H1 (cell line): ENCODE measurements around the gene RAP1GAP. TPM values are rescaled to one million over a fixed set of nuclear protein-coding genes. Genes with fewer than 3 reads are reported as not detected.
A peak's percentile ranks its signal among the peaks of the same experiment; 100 is the strongest.

Source experiments
- CTCF ChIA-PET: fragments of 300-600 bp; sonication (Branson Sonifier 250); formaldehyde crosslinking; loops from one replicate; lab custom pipeline; 2021; ENCODE audit not compliant: partially characterized antibody; lab: Charles Lee
- POLR2A ChIA-PET: fragments of 300-600 bp; sonication (Branson Sonifier 250); formaldehyde crosslinking; loops from one replicate; lab custom pipeline; 2021; ENCODE audit warnings: inconsistent platforms; ENCODE audit not compliant: partially characterized antibody; lab: Charles Lee
- DNase-seq, 2 experiments: peaks; one replicate each; pipeline versions ENCODE4 v3.0.0 to v3.0.0-alpha.2; 2010 to 2022; ENCODE audit warnings: low spot score in 2 of 2, low read depth in 1 of 2, mixed read lengths in 1 of 2
- FAIRE-seq: peaks from 2 replicates; lab custom pipeline; 2011; peaks lifted over from hg19 to GRCh38; lab: Jason Lieb, UNC
- H2AFZ ChIP-seq: 2 replicates; pipeline ENCODE4 v1.8.1; 2012; ENCODE audit warnings: low read length, inconsistent platforms
- H2AK5ac ChIP-seq: 2 replicates; pipeline ENCODE4 v1.6.1; 2013; ENCODE audit warnings: low read depth, low read length
- H2BK120ac ChIP-seq: replicated peaks from 2 replicates; pipeline ENCODE3; 2013; ENCODE audit warnings: low read depth, low read length, inconsistent platforms
- H2BK12ac ChIP-seq: 2 replicates; pipeline ENCODE4 v1.6.1; 2013; ENCODE audit warnings: low read depth, low read length
- H2BK15ac ChIP-seq: 2 replicates; pipeline ENCODE4 v1.6.1; 2013; ENCODE audit warnings: low read length
- H2BK20ac ChIP-seq: 2 replicates; pipeline ENCODE4 v1.6.1; 2013; ENCODE audit warnings: low read length
- H2BK5ac ChIP-seq: 2 replicates; pipeline ENCODE4 v1.6.1; 2013; ENCODE audit warnings: low read depth, low read length
- H3K14ac ChIP-seq: 2 replicates; pipeline ENCODE4 v1.6.1; 2013; ENCODE audit warnings: inconsistent platforms; ENCODE audit not compliant: insufficient read length
- H3K18ac ChIP-seq: 2 replicates; pipeline ENCODE4 v1.6.1; 2013; ENCODE audit warnings: low read length; ENCODE audit errors: extremely low read depth
- H3K23ac ChIP-seq: 2 replicates; pipeline ENCODE4 v1.6.1; 2013; ENCODE audit warnings: inconsistent platforms; ENCODE audit not compliant: insufficient read length
- H3K23me2 ChIP-seq: 2 replicates; pipeline ENCODE4 v1.6.1; 2013; ENCODE audit warnings: low read depth, low read length
- H3K27ac ChIP-seq: 2 replicates; pipeline ENCODE4 v1.6.1; 2011; ENCODE audit warnings: low read depth, low read length, inconsistent platforms
- H3K27me3 ChIP-seq, 4 experiments: replicated peaks in 1 of 4; 1 replicate in 1 of 4; 2 replicates in 3 of 4; pipeline versions ENCODE4 v1.6.1 to v1.8.1; 2011 to 2013; ENCODE audit warnings: low read length in 3 of 4, mild to moderate bottlenecking in 3 of 4, inconsistent platforms in 2 of 4, mixed read lengths in 2 of 4, moderate library complexity in 1 of 4; ENCODE audit not compliant: control insufficient read depth in 3 of 4, insufficient read depth in 3 of 4; ENCODE audit errors: extremely low read depth in 1 of 4
- H3K36me3 ChIP-seq, 4 experiments: 2 replicates each; pipeline versions ENCODE4 v1.6.1 to v1.8.1; 2011 to 2013; ENCODE audit warnings: mild to moderate bottlenecking in 4 of 4, low read length in 3 of 4, moderate library complexity in 2 of 4, control low read depth in 1 of 4, inconsistent platforms in 1 of 4; ENCODE audit not compliant: insufficient read depth in 4 of 4, control insufficient read depth in 2 of 4
- H3K4ac ChIP-seq: replicated peaks from 2 replicates; pipeline ENCODE3; 2013; ENCODE audit warnings: low read length, low read depth, mixed read lengths, inconsistent platforms; ENCODE audit not compliant: insufficient read length
- H3K4me1 ChIP-seq, 4 experiments: replicated peaks in 1 of 4; 1 replicate in 1 of 4; 2 replicates in 3 of 4; pipeline versions ENCODE4 v1.6.1 to v1.8.1; 2011 to 2013; ENCODE audit warnings: low read length in 3 of 4, inconsistent platforms in 2 of 4, mixed read lengths in 1 of 4; ENCODE audit not compliant: insufficient read depth in 4 of 4, control insufficient read depth in 3 of 4
- H3K4me2 ChIP-seq, 2 experiments: 2 replicates each; pipeline versions ENCODE4 v1.6.1 to v1.8.1; 2011 to 2013; ENCODE audit warnings: low read depth in 2 of 2, low read length in 2 of 2, control low read depth in 1 of 2, inconsistent platforms in 1 of 2, mild to moderate bottlenecking in 1 of 2; ENCODE audit not compliant: insufficient read depth in 1 of 2
- H3K4me3 ChIP-seq, 4 experiments: fragments of 200-600, 300-600 bp in 1 of 4; sonication (generic), shearing (Covaris generic), sonication (Bioruptor Twin) in 1 of 4; 2 replicates each; pipeline versions ENCODE4 v1.5.1 to v1.8.1; 2011 to 2016; ENCODE audit warnings: low read length in 4 of 4, low read depth in 3 of 4, control low read depth in 2 of 4, inconsistent platforms in 2 of 4, mild to moderate bottlenecking in 2 of 4, mixed read lengths in 1 of 4, moderate library complexity in 1 of 4; ENCODE audit not compliant: insufficient read depth in 2 of 4; ENCODE audit errors: extremely low read depth in 1 of 4
- H3K56ac ChIP-seq: replicated peaks from 2 replicates; pipeline ENCODE3; 2013; ENCODE audit warnings: low read depth, mild to moderate bottlenecking, mixed read lengths, low read length, inconsistent platforms; ENCODE audit not compliant: insufficient read length
- H3K79me1 ChIP-seq: 2 replicates; pipeline ENCODE4 v1.6.1; 2013; ENCODE audit warnings: low read depth, low read length, control low read depth
- H3K79me2 ChIP-seq, 2 experiments: 2 replicates each; pipeline versions ENCODE4 v1.6.1 to v1.8.1; 2012 to 2013; ENCODE audit warnings: low read length in 2 of 2, mild to moderate bottlenecking in 2 of 2, inconsistent platforms in 1 of 2; ENCODE audit not compliant: insufficient read depth in 2 of 2, control insufficient read depth in 1 of 2
- H3K9ac ChIP-seq, 4 experiments: replicated peaks in 1 of 4; 1 replicate in 1 of 4; 2 replicates in 3 of 4; pipeline versions ENCODE4 v1.6.1 to v1.8.1; 2011 to 2013; ENCODE audit warnings: low read depth in 3 of 4, low read length in 3 of 4, control low read depth in 2 of 4, mild to moderate bottlenecking in 2 of 4, moderate library complexity in 2 of 4, inconsistent platforms in 1 of 4; ENCODE audit errors: extremely low read depth in 1 of 4
- H3K9me3 ChIP-seq, 2 experiments: 2 replicates each; pipeline versions ENCODE4 v1.6.1 to v1.8.1; 2012 to 2013; ENCODE audit warnings: mild to moderate bottlenecking in 2 of 2, moderate library complexity in 2 of 2, control low read depth in 1 of 2, inconsistent platforms in 1 of 2, low read depth in 1 of 2, low read length in 1 of 2, mixed read lengths in 1 of 2; ENCODE audit not compliant: insufficient read depth in 2 of 2
- H4K20me1 ChIP-seq, 2 experiments: replicated peaks in 1 of 2; 2 replicates each; pipeline versions ENCODE3 to v1.8.1; 2011 to 2013; ENCODE audit warnings: inconsistent platforms in 2 of 2, low read length in 2 of 2, mild to moderate bottlenecking in 1 of 2; ENCODE audit not compliant: insufficient read depth in 2 of 2, control insufficient read depth in 1 of 2
- H4K5ac ChIP-seq: 2 replicates; pipeline ENCODE4 v1.6.1; 2013; ENCODE audit warnings: low read length, low read depth, mixed read lengths, inconsistent platforms; ENCODE audit not compliant: insufficient read length
- H4K8ac ChIP-seq: 2 replicates; pipeline ENCODE4 v1.8.0; 2013; ENCODE audit warnings: mild to moderate bottlenecking, moderate library complexity, low read length, inconsistent platforms; ENCODE audit not compliant: insufficient read depth; ENCODE audit errors: extremely low read depth
- H4K91ac ChIP-seq: replicated peaks from 2 replicates; pipeline ENCODE3; 2013; ENCODE audit warnings: low read length, mixed read lengths, inconsistent platforms; ENCODE audit not compliant: insufficient read length
- MAFK ChIP-seq: IDR thresholded peaks from 2 replicates; pipeline ENCODE4 v1.6.1; 2012; ENCODE audit warnings: low read depth, mild to moderate bottlenecking, improper control_type of control experiment, low read length
- WGBS, 2 experiments: shearing (Covaris generic) in 1 of 2; methylation state at CpG; one replicate each; pipeline versions ENCODE4 v1.1.6 to v1.1.7; 2013 to 2015; ENCODE audit warnings: low lambda C conversion rate in 2 of 2, mixed read lengths in 2 of 2, inconsistent platforms in 1 of 2, low coverage in 1 of 2, missing lambda C conversion rate in 1 of 2; ENCODE audit not compliant: insufficient replicate concordance in 2 of 2, insufficient coverage in 1 of 2, insufficient read length in 1 of 2; ENCODE audit errors: extremely low coverage in 1 of 2, missing lambda C conversion rate in 1 of 2; 5-methylcytosine and 5-hydroxymethylcytosine counted together
- polyA plus RNA-seq, 7 experiments: library from polyadenylated mRNA; depleted of rRNA in 3 of 7; stranded (reverse) in 5 of 7; unstranded in 2 of 7; fragments of >200 nt in 5 of 7; fragments of 200-250 nt in 2 of 7; gene quantifications; 1 replicate in 5 of 7; 2 replicates in 1 of 7; 4 replicates in 1 of 7; pipeline versions ENCODE4 v1.2.1 to v1.2.3, GENCODE V29; 2011 to 2013; ENCODE audit warnings: missing spikeins in 2 of 7, mixed read lengths in 2 of 7
- total RNA-seq: library from RNA; stranded (reverse); fragmentation: NEBNext Ultra II Directional; extraction: Animal tissue kit (Norgen Biotek cat#: 25700); gene quantifications from 2 replicates; pipeline ENCODE4 v1.2.1, GENCODE V29; 2021
- TF ChIP-seq, protein P1 (sequence below), 3 experiments: IDR thresholded peaks; 1 replicate in 2 of 3; 2 replicates in 1 of 3; pipeline versions ENCODE4 v1.5.1 to v1.6.1; 2011; ENCODE audit warnings: low read length in 3 of 3, mild to moderate bottlenecking in 3 of 3, inconsistent platforms in 2 of 3, low read depth in 1 of 3, moderate library complexity in 1 of 3; ENCODE audit not compliant: insufficient read depth in 1 of 3; ENCODE audit errors: control extremely low read depth in 1 of 3

RAP1GAP gene
- total and polyA plus RNA-seq, 2 of the 8 experiments (the other 6 are each of a cell fraction or from before 2014, with no cell fraction given), result 8.4 TPM

- Histone ChIP-seq H2BK120ac (no peak overlapping the region), H3K23ac (no peak overlapping the region), H2AFZ (no peak overlapping the region), H3K79me1 (no peaks in the 10 kb centered on the region), H3K4ac (no peak overlapping the region), H3K79me2 (no peaks in the 10 kb centered on the region), H3K56ac (no peak overlapping the region), H3K18ac (no peak overlapping the region)
- CTCF ChIA-PET, result interaction anchor here (0.6 to 1.3 kb wide), 2 partner anchors 56 to 169 kb away, joined by 3 read pairs; no protein-coding TSS in a partner anchor
- POLR2A ChIA-PET, result interaction anchor here (1.1 kb wide), 1 partner anchor 37 kb away, joined by 4 read pairs; no protein-coding TSS in a partner anchor
- TF ChIP-seq, protein P1, sequence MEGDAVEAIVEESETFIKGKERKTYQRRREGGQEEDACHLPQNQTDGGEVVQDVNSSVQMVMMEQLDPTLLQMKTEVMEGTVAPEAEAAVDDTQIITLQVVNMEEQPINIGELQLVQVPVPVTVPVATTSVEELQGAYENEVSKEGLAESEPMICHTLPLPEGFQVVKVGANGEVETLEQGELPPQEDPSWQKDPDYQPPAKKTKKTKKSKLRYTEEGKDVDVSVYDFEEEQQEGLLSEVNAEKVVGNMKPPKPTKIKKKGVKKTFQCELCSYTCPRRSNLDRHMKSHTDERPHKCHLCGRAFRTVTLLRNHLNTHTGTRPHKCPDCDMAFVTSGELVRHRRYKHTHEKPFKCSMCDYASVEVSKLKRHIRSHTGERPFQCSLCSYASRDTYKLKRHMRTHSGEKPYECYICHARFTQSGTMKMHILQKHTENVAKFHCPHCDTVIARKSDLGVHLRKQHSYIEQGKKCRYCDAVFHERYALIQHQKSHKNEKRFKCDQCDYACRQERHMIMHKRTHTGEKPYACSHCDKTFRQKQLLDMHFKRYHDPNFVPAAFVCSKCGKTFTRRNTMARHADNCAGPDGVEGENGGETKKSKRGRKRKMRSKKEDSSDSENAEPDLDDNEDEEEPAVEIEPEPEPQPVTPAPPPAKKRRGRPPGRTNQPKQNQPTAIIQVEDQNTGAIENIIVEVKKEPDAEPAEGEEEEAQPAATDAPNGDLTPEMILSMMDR (IDR thresholded peaks at IDR 0.05; ENCODE audit: control extremely low read depth in 1 of 3, insufficient read depth in 1 of 3, low read depth in 1 of 3, low read length in 3 of 3), result peak in 1 of 3 experiments; percentile 3; a peak in 1 of 4 replicates
- no peak for TF ChIP-seq MAFK
- TF ChIP-seq, all 59 proteins: peak for 1
- H3K4me2 ChIP-seq, result no peak overlapping the region
- H2AK5ac ChIP-seq, result no peak overlapping the region
- no peak for DNase-seq
- 0 out of 2 replicates have a peak overlapping the region, but pooled peaks have one; percentile 27 for H2BK12ac ChIP-seq
- H2BK15ac ChIP-seq, result no peak overlapping the region
- no peak overlapping the region for H4K8ac ChIP-seq
- H3K9ac ChIP-seq, result no peak overlapping the region; a peak in 1 of 7 replicates
- H3K4me1 ChIP-seq, result no peaks in the 10 kb centered on the region
- no peaks in the 10 kb centered on the region for H3K36me3 ChIP-seq
- H3K27me3 ChIP-seq, result no peaks in the 10 kb centered on the region
- H2BK5ac ChIP-seq, result no peak overlapping the region
- H4K5ac ChIP-seq, result no peak overlapping the region
- no peak for FAIRE-seq
- peaks cover 0 to 1% of the 10 kb centered on the region in 2 experiments for H4K20me1 ChIP-seq
- H3K27ac ChIP-seq, result no peak overlapping the region
- no peaks in the 10 kb centered on the region for H3K23me2 ChIP-seq
- H3K4me3 ChIP-seq, result no peak overlapping the region
- no peak overlapping the region for H4K91ac ChIP-seq
- 81% methylated on average over 7 of the region's 7 CpGs; no CpG with 5 or more reads in 1 of the 2 experiments for WGBS, 2 experiments
- no peak overlapping the region for H2BK20ac ChIP-seq
- no peaks in the 10 kb centered on the region for H3K9me3 ChIP-seq
- no peak overlapping the region for H3K14ac ChIP-seq
Measured at GRCh38 chr1:21598417-21598816, 70.7 kb downstream of the RAP1GAP start.
